ENCODE results near the gene GIPC2. TPM values are rescaled to one million over a fixed set of nuclear protein-coding genes. Genes with fewer than 3 reads are reported as not detected.

The GIPC2 gene
- total RNA-seq, 2 donors from 2014 or later: 26.7 to 35.4 TPM

DNA sequence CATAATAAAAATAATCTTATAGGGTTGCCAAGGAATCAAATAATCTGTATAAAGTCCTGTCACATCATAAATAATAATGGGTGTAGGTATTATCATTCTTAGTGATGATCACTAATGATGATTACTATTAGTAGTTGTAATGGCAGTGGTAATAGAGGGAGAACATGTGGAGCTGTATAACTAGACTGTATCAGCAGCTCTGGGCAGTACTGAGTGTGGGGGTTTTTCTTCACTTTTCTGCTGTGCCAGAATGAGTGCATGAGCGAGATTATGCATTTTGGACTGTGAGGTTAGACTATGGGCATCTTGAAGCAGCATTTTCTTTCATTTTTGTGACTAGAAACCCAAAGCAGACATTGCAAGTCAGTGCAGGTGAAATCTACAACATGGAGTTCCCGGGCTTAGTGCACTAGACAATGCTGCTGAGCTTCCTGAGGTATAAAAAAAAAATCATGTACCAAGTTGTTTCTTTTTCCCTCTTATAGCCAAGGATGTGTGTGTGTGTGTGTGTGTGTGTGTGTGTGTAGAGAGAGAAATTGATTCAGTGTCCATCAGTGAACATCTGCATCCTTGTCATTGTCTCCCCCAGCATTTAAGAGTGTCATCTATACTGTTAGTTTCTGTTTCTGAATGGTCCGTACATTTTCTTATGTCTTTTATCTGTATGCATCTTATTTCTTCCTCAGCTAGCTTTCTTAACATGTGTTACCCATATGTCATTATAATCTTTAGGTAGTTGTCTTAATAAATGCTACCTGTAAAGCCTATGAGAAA, 86.6 kb downstream of the GIPC2 start:
- intact Hi-C loops (cut with DNase I): loop anchor here (5.0 kb wide), 2 partner anchors 475 to 545 kb away; no protein-coding TSS in a partner anchor
- TF ChIP-seq, protein P1, sequence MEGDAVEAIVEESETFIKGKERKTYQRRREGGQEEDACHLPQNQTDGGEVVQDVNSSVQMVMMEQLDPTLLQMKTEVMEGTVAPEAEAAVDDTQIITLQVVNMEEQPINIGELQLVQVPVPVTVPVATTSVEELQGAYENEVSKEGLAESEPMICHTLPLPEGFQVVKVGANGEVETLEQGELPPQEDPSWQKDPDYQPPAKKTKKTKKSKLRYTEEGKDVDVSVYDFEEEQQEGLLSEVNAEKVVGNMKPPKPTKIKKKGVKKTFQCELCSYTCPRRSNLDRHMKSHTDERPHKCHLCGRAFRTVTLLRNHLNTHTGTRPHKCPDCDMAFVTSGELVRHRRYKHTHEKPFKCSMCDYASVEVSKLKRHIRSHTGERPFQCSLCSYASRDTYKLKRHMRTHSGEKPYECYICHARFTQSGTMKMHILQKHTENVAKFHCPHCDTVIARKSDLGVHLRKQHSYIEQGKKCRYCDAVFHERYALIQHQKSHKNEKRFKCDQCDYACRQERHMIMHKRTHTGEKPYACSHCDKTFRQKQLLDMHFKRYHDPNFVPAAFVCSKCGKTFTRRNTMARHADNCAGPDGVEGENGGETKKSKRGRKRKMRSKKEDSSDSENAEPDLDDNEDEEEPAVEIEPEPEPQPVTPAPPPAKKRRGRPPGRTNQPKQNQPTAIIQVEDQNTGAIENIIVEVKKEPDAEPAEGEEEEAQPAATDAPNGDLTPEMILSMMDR (IDR thresholded peaks at IDR 0.05): no peak
- Histone ChIP-seq H3K9me3 (no peaks in the 10 kb centered on the region), H3K4me3 (no peak overlapping the region), H3K27ac (no peak overlapping the region), H3K27me3 (no peaks in the 10 kb centered on the region), H3K4me1 (no peaks in the 10 kb centered on the region), H3K9ac (ENCODE audit: low read depth in 2 of 2, low read length in 2 of 2) (no peak overlapping the region), H3K36me3 (no peaks in the 10 kb centered on the region)
- DNase-seq: no peak

DNA sequence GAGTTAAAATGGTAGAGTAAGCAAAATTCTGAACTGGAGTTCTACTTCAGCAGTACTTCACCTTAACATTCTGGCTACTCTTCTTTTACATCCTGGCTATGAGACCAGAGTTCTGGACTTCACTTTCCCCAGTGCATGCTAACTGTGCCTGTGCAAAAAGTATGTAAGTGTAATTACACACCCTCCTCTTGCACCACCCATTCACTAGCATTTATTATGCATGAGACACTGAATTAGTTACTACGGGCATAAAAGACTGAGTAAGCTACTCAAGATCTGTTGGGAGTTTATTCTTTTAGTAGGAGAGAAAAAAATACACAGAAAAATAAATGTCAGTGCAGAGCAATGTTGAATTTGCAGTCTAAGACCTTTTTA, 87.2 kb downstream of the GIPC2 start:
- no peak overlapping the region for H3K27ac ChIP-seq
- H3K36me3 ChIP-seq: no peaks in the 10 kb centered on the region
- TF ChIP-seq, protein P1 (IDR thresholded peaks at IDR 0.05): no peak
- H3K27me3 ChIP-seq: no peaks in the 10 kb centered on the region
- H3K4me3 ChIP-seq: no peak overlapping the region
- no peak for DNase-seq
- intact Hi-C loops (cut with DNase I): loop anchor here (5.0 kb wide), 2 partner anchors 474 to 544 kb away; no protein-coding TSS in a partner anchor
- H3K9ac ChIP-seq (ENCODE audit: low read depth in 2 of 2, low read length in 2 of 2): no peak overlapping the region
- H3K9me3 ChIP-seq: no peaks in the 10 kb centered on the region
- no peaks in the 10 kb centered on the region for H3K4me1 ChIP-seq

DNA sequence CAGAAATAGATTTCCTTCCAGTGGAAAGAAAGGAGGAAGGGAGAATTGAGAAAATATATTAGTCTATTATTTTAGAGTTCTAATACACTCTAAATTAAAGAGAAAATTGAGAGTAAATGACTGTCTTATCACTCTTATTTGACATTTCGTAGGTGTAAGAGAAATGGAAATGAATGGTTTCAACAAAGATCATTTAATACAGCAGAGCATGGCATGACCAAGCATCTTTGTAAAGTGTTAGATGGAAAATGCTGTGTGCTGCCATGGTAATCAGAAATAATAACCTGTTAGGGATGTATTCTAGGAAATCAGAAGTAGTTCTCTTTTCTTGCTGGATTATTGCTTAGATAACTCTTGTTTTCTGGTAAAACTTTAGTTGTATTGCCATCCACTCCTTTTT, 90.9 kb downstream of the GIPC2 start:
- Histone ChIP-seq H3K4me3 (no peak overlapping the region), H3K36me3 (no peaks in the 10 kb centered on the region), H3K9ac (ENCODE audit: low read depth in 2 of 2, low read length in 2 of 2) (no peak overlapping the region), H3K4me1 (no peaks in the 10 kb centered on the region), H3K9me3 (no peaks in the 10 kb centered on the region), H3K27me3 (no peaks in the 10 kb centered on the region), H3K27ac (no peak overlapping the region)
- no peak for DNase-seq
- intact Hi-C loops (cut with DNase I): no loop called here
- TF ChIP-seq, protein P1 (IDR thresholded peaks at IDR 0.05): no peak

DNA sequence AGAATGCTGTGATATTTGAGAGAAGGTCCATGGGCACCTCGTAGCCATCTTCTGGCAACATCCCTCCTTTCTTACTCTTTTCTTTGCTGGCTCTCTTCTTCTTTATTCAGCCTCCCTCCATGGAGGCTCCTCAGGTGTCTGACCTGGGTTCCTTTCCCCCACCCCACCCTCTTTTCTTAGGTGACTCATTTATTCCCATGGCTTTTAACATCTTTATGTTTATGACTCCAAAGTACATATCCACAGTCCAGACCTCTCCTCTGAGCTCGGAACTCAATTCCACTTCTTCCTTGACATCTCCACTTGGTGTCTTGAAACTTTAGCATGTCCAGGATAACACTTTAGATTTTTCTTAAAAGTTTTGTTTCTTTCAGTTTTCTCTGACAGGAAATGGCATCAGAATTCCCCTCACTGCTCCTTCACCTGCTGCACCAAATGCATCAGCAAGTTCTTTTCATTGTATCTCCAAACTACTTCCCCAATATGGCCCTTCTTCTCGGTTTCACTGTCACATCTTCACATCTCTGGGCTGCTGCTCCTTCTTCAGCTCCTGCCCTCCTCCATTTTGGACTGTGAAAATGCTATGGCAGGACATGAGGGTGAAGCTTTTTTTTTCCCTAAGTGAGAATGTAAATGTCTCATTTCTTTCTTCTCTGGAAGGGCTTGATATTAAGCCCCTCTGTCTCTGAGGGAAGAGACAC, 95.9 kb downstream of the GIPC2 start:
- no peak overlapping the region for H3K4me3 ChIP-seq
- TF ChIP-seq, protein P1 (IDR thresholded peaks at IDR 0.05): no peak
- H3K27ac ChIP-seq: peak overlapping the region; percentile 60

DNA sequence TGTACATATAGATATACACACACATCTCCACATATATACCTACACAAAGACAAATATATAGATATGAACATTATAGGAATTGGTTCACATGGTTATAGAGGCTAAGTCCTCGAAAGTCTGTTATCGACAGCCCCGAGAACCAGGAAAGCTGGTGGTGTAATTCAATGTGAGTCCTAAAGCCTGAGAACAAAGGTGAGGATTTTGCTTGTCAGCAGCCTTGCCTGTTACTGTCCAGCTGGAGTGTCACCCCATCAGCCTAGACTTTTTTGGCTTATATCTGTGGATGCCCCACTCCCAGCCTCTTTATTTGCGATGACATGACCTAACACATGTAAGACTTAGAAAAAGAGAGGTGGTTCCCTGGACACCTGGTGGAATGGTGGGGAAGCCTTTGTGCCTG, 97.0 kb downstream of the GIPC2 start:
- Histone ChIP-seq H3K27ac (peak overlapping the region; percentile 23), H3K36me3 (no peaks in the 10 kb centered on the region), H3K4me1 (no peaks in the 10 kb centered on the region), H3K9ac (ENCODE audit: low read depth in 2 of 2, low read length in 2 of 2) (no peak overlapping the region), H3K27me3 (no peaks in the 10 kb centered on the region), H3K4me3 (no peak overlapping the region), H3K9me3 (no peaks in the 10 kb centered on the region)
- TF ChIP-seq, protein P1 (IDR thresholded peaks at IDR 0.05): no peak
- intact Hi-C loops (cut with DNase I): no loop called here
- no peak for DNase-seq

More for the DNA sequence above, 95.9 kb downstream of the GIPC2 start:
- Histone ChIP-seq H3K4me1 (no peaks in the 10 kb centered on the region), H3K36me3 (no peaks in the 10 kb centered on the region), H3K9ac (ENCODE audit: low read depth in 2 of 2, low read length in 2 of 2) (no peak overlapping the region), H3K27me3 (no peaks in the 10 kb centered on the region), H3K9me3 (no peaks in the 10 kb centered on the region)
- intact Hi-C loops (cut with DNase I): no loop called here
- peak; percentile 33 for DNase-seq
